HG03469 (cell line): ENCODE data around the gene DNAJC7.
"Not testable (repeated sequence)": the region's sequence is repeated elsewhere in the genome, so short reads cannot be mapped to it uniquely, and the experiment has no call there.

Source experiments
- ATAC-seq: cut with Tn5 transposase; IDR thresholded peaks from one replicate; pipeline ENCODE4 v1.9.1; 2021; ENCODE audit warnings: mild to moderate bottlenecking, moderate library complexity, moderate number of reproducible peaks; ENCODE audit not compliant: unreplicated experiment

DNAJC7 gene

DNA sequence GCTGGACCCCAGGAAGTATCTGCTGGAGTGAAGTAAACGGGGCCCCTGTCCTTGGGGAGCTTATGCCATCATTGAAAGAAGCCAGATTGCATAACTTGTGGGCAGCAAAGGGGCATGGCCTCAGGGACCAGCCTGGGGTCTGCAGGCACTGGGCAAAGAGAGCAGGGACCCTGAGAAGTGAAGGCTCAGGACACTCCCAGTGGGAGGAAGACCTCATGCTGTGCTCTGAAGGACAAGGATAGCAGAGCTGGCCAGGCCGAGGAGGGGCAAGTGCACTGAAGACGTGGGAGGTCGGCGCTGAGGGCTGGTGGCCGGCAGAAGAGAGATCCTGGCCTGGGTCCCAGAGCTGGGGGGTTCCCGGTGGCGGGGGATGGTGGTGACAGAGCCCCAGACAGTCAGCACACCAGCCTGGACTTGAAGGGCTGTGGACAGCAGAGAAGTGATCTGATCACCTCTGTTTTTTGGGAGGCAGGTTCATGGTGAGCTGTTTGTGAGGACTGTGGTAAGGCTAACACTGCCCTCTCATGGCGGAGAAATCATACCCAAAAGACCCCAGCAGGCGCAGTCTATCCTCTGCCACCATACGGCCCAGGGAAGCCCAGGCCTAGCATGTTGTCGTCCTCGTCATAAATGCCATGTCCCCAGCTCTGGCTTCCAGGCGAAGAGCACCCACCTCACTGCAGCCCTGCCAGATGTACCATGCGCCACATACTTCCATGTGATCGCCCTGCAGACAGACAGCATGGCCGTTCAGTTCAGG lies 57.7 kb downstream of the DNAJC7 start:
- no peak for ATAC-seq

GRCh38 chr17:41959030-41959335 lies 58.3 kb downstream of the DNAJC7 start:
- no peak for ATAC-seq

DNA sequence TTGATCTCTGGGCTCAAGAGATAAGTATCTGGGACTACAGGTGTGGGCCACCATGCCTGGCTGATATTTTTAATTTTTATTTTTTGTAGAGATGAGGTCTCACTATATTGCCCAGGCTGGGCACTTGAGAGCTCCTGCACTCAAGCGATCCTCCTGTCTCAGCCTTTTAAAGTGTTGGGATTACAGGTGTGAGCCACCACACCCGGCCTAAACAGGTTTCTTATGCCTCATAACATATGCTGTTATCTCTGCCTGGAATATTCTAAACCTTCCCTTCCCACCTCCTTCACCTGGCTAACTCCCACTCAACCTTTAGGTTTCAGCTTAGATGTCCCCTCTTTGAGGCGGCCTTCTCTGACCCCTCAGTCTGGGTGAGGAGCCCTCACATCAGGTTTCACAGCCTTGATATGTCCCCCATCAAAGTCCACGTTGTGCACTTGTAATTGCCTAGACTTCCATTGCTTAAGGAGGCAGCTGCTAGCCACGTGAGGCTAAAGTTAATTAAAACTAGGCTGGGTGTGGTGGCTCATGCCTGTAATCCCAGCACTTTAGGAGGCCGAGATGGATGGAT lies 59.3 kb downstream of the DNAJC7 start:
- ATAC-seq, result no peak

- no peak for ATAC-seq
Observed at GRCh38 chr17:41957031-41957868, 60.0 kb downstream of the DNAJC7 start.

DNA sequence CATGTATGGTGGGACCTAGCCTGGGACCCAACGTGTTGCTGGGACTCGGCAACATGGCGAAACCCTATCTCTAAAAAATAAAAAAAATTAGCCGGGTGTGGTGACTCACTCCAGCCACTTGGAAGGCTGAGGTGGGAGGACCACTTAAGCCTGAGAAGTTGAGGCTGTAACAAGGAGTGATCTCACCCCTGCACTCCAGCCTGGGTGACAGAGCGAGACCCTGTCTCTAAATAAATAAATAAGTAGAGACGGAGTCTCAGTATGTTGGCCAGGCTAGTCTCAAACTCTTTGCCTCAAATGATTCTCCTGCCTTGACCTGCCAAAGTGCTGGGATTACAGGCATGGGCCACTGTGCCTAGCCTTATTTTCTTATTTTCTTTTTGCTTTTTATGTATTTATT lies 60.7 kb downstream of the DNAJC7 start:
- ATAC-seq, result no peak

DNA sequence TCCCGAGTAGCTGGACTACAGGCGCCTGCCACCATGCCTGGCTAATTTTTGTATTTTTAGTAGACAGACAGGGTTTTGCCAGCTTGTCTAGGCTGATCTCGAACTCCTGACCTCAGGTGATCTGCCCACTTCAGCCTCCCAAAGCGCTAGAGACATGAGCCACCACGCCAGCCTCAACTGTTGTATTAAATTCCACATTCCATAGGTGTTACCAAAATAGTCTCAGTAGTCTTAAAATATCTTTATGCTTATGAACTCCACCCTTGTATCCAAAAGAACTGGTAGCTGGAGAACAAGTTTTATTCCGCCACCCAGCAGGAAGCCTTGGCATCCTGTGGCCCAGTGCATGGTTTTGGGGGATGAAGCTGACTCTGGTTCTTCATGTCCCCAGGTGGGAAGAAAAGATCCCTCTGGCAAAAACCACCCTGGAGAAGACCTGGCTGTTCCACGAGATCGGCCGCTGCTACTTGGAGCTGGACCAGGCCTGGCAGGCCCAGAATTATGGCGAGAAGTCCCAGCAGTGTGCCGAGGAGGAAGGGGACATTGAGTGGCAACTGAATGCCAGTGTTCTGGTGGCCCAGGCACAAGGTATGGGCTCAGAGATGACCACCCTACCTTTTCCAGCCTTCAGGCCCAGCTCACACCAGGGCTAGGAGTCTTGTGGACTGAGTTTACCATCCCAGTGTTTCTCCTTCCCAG lies 68.3 kb downstream of the DNAJC7 start:
- ATAC-seq, result no peak

DNA sequence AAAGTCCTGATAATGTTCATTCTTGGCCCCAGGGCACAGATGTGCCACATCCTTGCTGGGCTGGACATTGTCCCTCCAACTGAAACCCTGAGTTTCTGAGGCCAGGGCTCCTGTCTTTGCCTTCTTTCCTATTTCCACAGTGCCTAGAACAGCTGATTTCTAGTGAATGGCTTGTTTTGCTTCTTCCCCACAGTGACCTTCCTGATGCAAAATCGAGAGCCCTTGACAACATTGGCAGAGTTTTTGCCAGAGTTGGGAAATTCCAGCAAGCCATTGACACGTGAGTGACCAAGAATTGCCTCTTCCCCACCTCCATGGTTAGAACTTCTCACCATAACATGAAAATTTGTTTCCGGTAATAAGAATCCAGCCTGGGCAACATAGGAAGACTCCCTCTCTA lies 72.3 kb downstream of the DNAJC7 start:
- no peak for ATAC-seq

DNA sequence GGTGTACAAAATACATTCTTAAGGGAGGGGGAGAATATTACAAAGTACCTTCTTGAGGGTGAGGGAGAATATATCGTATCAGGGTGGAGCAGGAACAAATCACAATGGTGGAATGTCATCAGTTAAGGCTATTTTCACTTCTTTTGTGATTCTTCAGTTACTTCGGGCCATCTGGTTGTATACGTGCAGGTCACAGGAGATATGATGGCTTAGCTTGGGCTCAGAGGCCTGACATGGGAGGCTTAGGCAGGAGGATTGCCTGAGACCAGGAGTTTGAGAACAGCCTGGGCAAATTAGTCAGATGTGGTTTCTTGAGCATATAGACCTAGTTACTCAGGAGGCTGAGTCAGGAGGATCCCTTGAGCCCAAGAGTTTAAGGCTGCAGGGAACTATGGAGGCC lies 73.7 kb downstream of the DNAJC7 start:
- no peak for ATAC-seq

DNA sequence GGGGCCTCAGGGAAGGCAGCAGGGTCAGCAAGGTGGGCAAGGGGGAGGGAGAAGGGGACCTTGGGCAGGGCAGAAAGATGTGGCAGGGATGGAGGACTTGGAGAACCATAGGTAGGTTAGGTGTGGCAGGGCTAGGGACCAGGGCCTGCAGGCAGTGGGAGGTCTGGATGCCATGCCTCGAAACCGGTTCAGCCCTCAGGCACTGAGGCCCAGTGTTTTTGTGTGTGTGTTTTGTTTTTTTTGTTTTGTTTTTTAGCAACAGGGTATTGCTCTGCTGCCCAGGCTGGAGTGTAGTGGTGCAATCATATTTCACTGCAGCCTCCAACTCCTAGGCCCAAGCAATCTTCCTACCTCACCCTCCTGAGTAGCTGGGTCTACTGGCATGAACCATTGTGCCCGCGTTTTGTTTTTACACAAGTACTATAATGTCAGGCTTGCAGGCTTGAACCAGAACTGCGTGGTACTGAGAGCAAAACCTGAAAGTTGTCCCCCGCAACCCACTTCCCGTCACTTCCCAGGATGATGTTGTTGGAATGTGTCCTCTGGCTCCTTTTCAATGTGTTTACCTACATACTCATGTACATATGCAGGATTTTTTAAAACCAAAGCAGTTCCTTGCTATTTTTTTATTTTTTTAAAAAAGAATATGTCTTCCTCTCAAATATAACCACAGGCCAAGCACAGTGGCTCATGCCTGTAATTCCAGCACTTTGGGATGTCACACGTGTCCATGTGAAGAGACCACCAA lies 74.4 kb downstream of the DNAJC7 start:
- no peak for ATAC-seq

DNA sequence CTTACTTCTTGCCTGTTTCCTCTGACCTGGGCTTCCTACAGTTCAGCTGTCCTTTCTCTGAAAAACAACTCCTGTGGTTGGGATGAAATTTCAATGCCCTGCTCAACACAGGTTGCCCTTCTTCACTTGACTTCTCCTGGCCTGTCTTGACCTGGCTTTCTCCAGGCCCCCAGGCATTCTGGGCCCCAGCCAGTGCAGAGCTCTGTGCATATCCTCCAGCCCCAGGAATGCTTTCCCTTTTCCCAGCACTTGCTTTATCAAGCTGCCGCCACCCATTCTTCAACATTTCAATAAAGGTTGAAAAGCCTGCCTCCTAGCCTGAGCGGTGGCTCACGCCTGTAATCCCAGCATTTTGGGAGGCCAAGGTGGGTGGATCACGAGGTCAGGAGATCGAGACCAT lies 76.1 kb downstream of the DNAJC7 start:
- no peak for ATAC-seq

- no peak for ATAC-seq
Observed at GRCh38 chr17:41939693-41940090, 77.5 kb downstream of the DNAJC7 start.

DNA sequence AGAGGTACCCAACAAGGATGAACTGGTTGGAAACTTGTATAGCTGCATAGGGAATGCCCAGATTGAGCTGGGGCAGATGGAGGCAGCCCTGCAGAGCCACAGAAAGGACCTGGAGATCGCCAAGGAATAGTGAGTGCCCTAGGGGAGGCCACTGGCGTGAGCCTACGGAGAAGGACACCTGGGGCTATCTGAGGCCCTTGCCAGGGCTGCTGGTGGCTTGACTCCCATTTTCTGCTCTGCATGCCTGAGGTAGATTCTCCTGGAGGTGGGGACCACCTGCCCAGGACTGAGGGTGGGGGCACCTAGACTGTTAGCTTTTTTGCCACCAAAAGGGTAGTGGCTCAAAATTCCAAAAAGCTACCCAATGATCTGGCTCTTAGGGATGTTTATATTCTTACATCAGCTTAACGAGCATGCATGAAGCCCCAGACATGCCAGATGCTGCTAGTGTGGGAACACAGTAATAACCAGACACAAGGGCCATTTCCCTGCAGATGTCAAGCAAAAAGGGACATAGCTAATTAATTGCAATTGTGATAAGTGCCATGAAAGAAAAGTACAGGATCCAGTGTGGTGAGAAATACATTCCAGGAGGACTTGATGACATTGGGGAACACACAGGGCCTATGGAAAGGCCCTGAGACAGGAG lies 78.1 kb downstream of the DNAJC7 start:
- ATAC-seq, result no peak

DNA sequence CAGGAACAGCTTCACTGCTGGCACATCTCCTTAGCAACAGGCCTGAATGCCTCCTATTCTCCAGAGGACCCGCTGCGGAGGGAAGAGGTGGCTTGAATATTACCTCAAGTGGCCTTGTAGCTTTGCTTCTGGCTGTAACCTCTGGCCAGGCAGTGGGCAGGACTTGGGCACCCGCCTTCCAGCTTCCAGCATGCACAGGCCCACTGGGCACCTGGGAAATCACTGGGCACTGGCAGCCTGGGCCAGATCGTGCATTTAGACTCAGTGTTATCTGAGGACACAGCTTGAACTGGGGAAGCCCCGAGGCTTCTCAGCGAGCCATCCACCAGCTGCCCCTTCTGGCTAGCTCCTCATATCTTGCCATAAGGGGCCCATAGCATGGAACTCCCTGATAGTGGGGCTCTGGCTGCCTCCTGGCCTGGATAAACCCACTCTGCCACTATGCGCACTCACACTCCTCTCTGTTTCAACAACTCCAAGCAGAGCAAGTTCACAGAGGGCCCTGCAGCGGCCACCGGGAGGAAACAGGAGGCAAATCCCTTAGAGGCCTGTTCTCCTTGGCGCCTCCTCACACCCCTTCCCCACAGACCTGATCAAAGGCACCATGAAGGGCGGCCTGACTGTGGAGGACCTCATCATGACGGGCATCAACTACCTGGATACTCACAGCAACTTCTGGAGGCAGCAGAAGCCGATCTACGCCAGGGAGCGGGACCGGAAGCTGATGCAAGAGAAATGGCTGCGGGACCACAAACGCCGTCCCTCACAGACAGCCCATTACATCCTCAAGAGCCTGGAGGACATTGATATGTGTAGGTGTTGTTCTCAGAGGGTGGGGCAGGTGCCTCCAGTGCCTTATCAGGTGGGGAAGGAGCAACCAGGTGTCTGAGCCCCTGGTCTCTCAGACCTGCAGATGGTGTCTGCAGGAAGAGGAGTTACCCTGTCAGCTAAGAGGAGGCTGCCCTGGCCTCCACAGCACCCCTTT lies 79.0 kb downstream of the DNAJC7 start:
- no peak for ATAC-seq

- ATAC-seq, result no peak
Observed at GRCh38 chr17:41935641-41936040, 81.6 kb downstream of the DNAJC7 start.

- ATAC-seq, result no peak
Observed at GRCh38 chr17:41932816-41933389, 84.3 kb downstream of the DNAJC7 start.

- ATAC-seq, result not testable (repeated sequence)
Observed at GRCh38 chr17:41931715-41932114, 85.5 kb downstream of the DNAJC7 start.

GRCh38 chr17:41930833-41931156 lies 86.4 kb downstream of the DNAJC7 start:
- not testable (repeated sequence) for ATAC-seq

DNA sequence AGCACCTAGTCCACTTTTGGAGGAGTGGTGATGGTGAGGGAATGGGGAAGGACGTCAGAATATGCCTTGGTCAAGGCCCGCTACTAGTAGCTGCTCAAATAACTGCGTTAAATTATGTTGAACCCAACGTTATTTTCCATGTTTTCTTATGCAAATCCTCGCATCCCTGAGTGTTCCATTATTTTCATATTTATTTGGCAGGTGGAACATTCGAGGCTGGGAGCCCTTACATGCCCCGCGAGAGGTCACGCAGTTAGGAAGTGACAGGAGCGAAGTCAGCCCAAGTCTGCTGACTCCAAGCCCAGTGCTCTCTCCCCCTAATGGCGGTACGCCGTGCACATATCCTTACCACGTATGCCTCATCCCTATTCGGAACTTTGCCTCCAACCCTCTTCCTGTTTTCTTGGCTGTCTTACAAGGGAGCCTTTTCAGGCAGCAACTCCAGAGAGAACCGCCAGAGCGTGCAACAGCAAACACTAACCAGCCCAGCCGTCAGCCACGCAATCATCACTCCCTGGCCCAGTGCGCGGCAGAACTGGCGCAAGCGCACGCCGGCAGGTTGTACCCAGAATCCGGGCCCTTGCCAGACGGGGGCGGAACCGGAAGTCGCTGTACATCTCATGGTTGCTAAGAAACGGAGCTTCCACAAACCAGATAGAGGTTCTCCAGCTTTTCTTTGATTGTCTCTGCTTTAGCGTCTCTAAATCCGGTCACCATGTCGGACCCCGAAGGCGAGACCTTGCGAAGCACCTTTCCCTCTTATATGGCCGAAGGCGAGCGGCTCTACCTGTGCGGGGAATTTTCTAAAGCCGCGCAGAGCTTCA lies 87.0 kb downstream of the DNAJC7 start, which contains the start of gene ODAD4:
ODAD4 (plus strand) TSS at position 609 of the 824 bp plus-strand sequence; CDS start at position 716, 107 bp downstream.
- peak; percentile 70 for ATAC-seq
